ENCODE results near the gene MSI1.
"Not testable (repeated sequence)": the region's sequence is repeated elsewhere in the genome, so short reads cannot be mapped to it uniquely, and the experiment has no call there.

MSI1 gene

GRCh38 chr12:120339256-120339655 lies 29.7 kb downstream of the MSI1 start:
- no peak overlapping the region for H3K4me3 ChIP-seq (ENCODE audit: extremely low read depth, insufficient read depth, low read length, poor library complexity, severe bottlenecking)
- H3K4me1 ChIP-seq (ENCODE audit: control insufficient read depth, insufficient read depth, low read length, poor library complexity, severe bottlenecking): no peaks in the 10 kb centered on the region
- peaks cover 5% of the 10 kb centered on the region for H3K36me3 ChIP-seq (ENCODE audit: control insufficient read depth, insufficient read depth, low read length)
- no peak overlapping the region for H3K27ac ChIP-seq (ENCODE audit: low read depth, low read length, severe bottlenecking)
- WGBS, 2 experiments (ENCODE audit: insufficient coverage in 2 of 2): 93 to 97% methylated on average over 3 to 4 of the region's 4 CpGs
- peaks cover 19% of the 10 kb centered on the region for H3K9me3 ChIP-seq (ENCODE audit: control insufficient read depth, low read length)

- 55 to 93% methylated on average over 2 of the region's 2 CpGs for WGBS, 2 experiments (ENCODE audit: insufficient coverage in 2 of 2)
- Histone ChIP-seq H3K4me3 (ENCODE audit: extremely low read depth, insufficient read depth, low read length, poor library complexity, severe bottlenecking) (no peak overlapping the region), H3K36me3 (ENCODE audit: control insufficient read depth, insufficient read depth, low read length) (no peaks in the 10 kb centered on the region), H3K27ac (ENCODE audit: low read depth, low read length, severe bottlenecking) (no peak overlapping the region), H3K4me1 (ENCODE audit: control insufficient read depth, insufficient read depth, low read length, poor library complexity, severe bottlenecking) (no peaks in the 10 kb centered on the region), H3K9me3 (ENCODE audit: control insufficient read depth, low read length) (peaks cover 19% of the 10 kb centered on the region)
These were observed 31.2 kb downstream of the MSI1 start for GRCh38 chr12:120337730-120338129.

GRCh38 chr12:120336392-120336791 lies 32.6 kb downstream of the MSI1 start:
- not testable (repeated sequence) for H3K36me3 ChIP-seq (ENCODE audit: control insufficient read depth, insufficient read depth, low read length); H3K4me1 ChIP-seq (ENCODE audit: control insufficient read depth, insufficient read depth, low read length, poor library complexity, severe bottlenecking); H3K4me3 ChIP-seq (ENCODE audit: extremely low read depth, insufficient read depth, low read length, poor library complexity, severe bottlenecking); H3K27ac ChIP-seq (ENCODE audit: low read depth, low read length, severe bottlenecking)
- WGBS, 2 experiments (ENCODE audit: insufficient coverage in 2 of 2): 88 to 100% methylated on average over 1 to 2 of the region's 2 CpGs
- peaks cover 19% of the 10 kb centered on the region for H3K9me3 ChIP-seq (ENCODE audit: control insufficient read depth, low read length)

- 5 to 10% methylated on average over 5 of the region's 12 CpGs for WGBS, 2 experiments (ENCODE audit: insufficient coverage in 2 of 2)
- peaks cover 19% of the 10 kb centered on the region for H3K9me3 ChIP-seq (ENCODE audit: control insufficient read depth, low read length)
These were observed 33.5 kb downstream of the MSI1 start for GRCh38 chr12:120335447-120335846.

GRCh38 chr12:120332523-120332922 lies 36.4 kb downstream of the MSI1 start:
- 79 to 83% methylated on average over 1 to 4 of the region's 7 CpGs for WGBS, 2 experiments (ENCODE audit: insufficient coverage in 2 of 2)
- Histone ChIP-seq H3K27ac (ENCODE audit: low read depth, low read length, severe bottlenecking) (no peak overlapping the region), H3K36me3 (ENCODE audit: control insufficient read depth, insufficient read depth, low read length) (no peaks in the 10 kb centered on the region), H3K9me3 (ENCODE audit: control insufficient read depth, low read length) (peaks cover 13% of the 10 kb centered on the region), H3K4me1 (ENCODE audit: control insufficient read depth, insufficient read depth, low read length, poor library complexity, severe bottlenecking) (peaks cover 3% of the 10 kb centered on the region), H3K4me3 (ENCODE audit: extremely low read depth, insufficient read depth, low read length, poor library complexity, severe bottlenecking) (no peak overlapping the region)

More at GRCh38 chr12:120335447-120335846, 33.5 kb downstream of the MSI1 start:
- H3K4me1 ChIP-seq (ENCODE audit: control insufficient read depth, insufficient read depth, low read length, poor library complexity, severe bottlenecking); H3K36me3 ChIP-seq (ENCODE audit: control insufficient read depth, insufficient read depth, low read length); H3K4me3 ChIP-seq (ENCODE audit: extremely low read depth, insufficient read depth, low read length, poor library complexity, severe bottlenecking); H3K27ac ChIP-seq (ENCODE audit: low read depth, low read length, severe bottlenecking): not testable (repeated sequence)

GRCh38 chr12:120332041-120332440 lies 36.9 kb downstream of the MSI1 start:
- 83 to 100% methylated on average over 2 to 4 of the region's 5 CpGs for WGBS, 2 experiments (ENCODE audit: insufficient coverage in 2 of 2)
- no peak overlapping the region for H3K27ac ChIP-seq (ENCODE audit: low read depth, low read length, severe bottlenecking)
- peaks cover 8% of the 10 kb centered on the region for H3K9me3 ChIP-seq (ENCODE audit: control insufficient read depth, low read length)
- H3K4me3 ChIP-seq (ENCODE audit: extremely low read depth, insufficient read depth, low read length, poor library complexity, severe bottlenecking): no peak overlapping the region
- H3K36me3 ChIP-seq (ENCODE audit: control insufficient read depth, insufficient read depth, low read length): no peaks in the 10 kb centered on the region
- H3K4me1 ChIP-seq (ENCODE audit: control insufficient read depth, insufficient read depth, low read length, poor library complexity, severe bottlenecking): peaks cover 3% of the 10 kb centered on the region

GRCh38 chr12:120331390-120331789 lies 37.6 kb downstream of the MSI1 start:
- no peak overlapping the region for H3K4me3 ChIP-seq (ENCODE audit: extremely low read depth, insufficient read depth, low read length, poor library complexity, severe bottlenecking)
- no peaks in the 10 kb centered on the region for H3K36me3 ChIP-seq (ENCODE audit: control insufficient read depth, insufficient read depth, low read length)
- WGBS, 2 experiments (ENCODE audit: insufficient coverage in 2 of 2): 100% methylated on average over 1 of the region's 3 CpGs
- no peak overlapping the region for H3K27ac ChIP-seq (ENCODE audit: low read depth, low read length, severe bottlenecking)
- H3K4me1 ChIP-seq (ENCODE audit: control insufficient read depth, insufficient read depth, low read length, poor library complexity, severe bottlenecking): peaks cover 3% of the 10 kb centered on the region
- H3K9me3 ChIP-seq (ENCODE audit: control insufficient read depth, low read length): peaks cover 2% of the 10 kb centered on the region

- peaks cover 6% of the 10 kb centered on the region for H3K4me1 ChIP-seq (ENCODE audit: control insufficient read depth, insufficient read depth, low read length, poor library complexity, severe bottlenecking)
- WGBS, 2 experiments (ENCODE audit: insufficient coverage in 2 of 2): 78 to 93% methylated on average over 3 of the region's 4 CpGs
- no peak overlapping the region for H3K27ac ChIP-seq (ENCODE audit: low read depth, low read length, severe bottlenecking)
- no peak overlapping the region for H3K4me3 ChIP-seq (ENCODE audit: extremely low read depth, insufficient read depth, low read length, poor library complexity, severe bottlenecking)
- H3K9me3 ChIP-seq (ENCODE audit: control insufficient read depth, low read length): no peaks in the 10 kb centered on the region
- H3K36me3 ChIP-seq (ENCODE audit: control insufficient read depth, insufficient read depth, low read length): no peaks in the 10 kb centered on the region
These were observed 40.7 kb downstream of the MSI1 start for GRCh38 chr12:120328228-120328627.

GRCh38 chr12:120327593-120327992 lies 41.4 kb downstream of the MSI1 start, which contains the start of gene PLA2G1B:
Gene PLA2G1B, minus strand, starts transcription at chr12:120327779. Its CDS starts 26 bp downstream, at chr12:120327753.
- no peak within 1 kb of the TSS for H3K27ac ChIP-seq (ENCODE audit: low read depth, low read length, severe bottlenecking)

GRCh38 chr12:120324841-120325417 lies 44.0 kb downstream of the MSI1 start:
- no peaks in the 10 kb centered on the region for H3K9me3 ChIP-seq (ENCODE audit: control insufficient read depth, low read length)
- no peak overlapping the region for H3K27ac ChIP-seq (ENCODE audit: low read depth, low read length, severe bottlenecking)
- H3K4me3 ChIP-seq (ENCODE audit: extremely low read depth, insufficient read depth, low read length, poor library complexity, severe bottlenecking): no peak overlapping the region
- no peaks in the 10 kb centered on the region for H3K36me3 ChIP-seq (ENCODE audit: control insufficient read depth, insufficient read depth, low read length)
- H3K4me1 ChIP-seq (ENCODE audit: control insufficient read depth, insufficient read depth, low read length, poor library complexity, severe bottlenecking): peaks cover 6% of the 10 kb centered on the region
- WGBS, 2 experiments (ENCODE audit: insufficient coverage in 2 of 2): 78 to 80% methylated on average over 4 of the region's 9 CpGs

More at GRCh38 chr12:120327593-120327992, 41.4 kb downstream of the MSI1 start, which contains the start of gene PLA2G1B:
- no peaks in the 10 kb centered on the region for H3K36me3 ChIP-seq (ENCODE audit: control insufficient read depth, insufficient read depth, low read length)
- peaks cover 6% of the 10 kb centered on the region for H3K4me1 ChIP-seq (ENCODE audit: control insufficient read depth, insufficient read depth, low read length, poor library complexity, severe bottlenecking)
- H3K9me3 ChIP-seq (ENCODE audit: control insufficient read depth, low read length): no peaks in the 10 kb centered on the region
- 71 to 83% methylated on average over 3 to 4 of the region's 5 CpGs for WGBS, 2 experiments (ENCODE audit: insufficient coverage in 2 of 2)
- no peak within 1 kb of the TSS for H3K4me3 ChIP-seq (ENCODE audit: extremely low read depth, insufficient read depth, low read length, poor library complexity, severe bottlenecking)

- WGBS, 2 experiments (ENCODE audit: insufficient coverage in 2 of 2): 83 to 85% methylated on average over 2 of the region's 2 CpGs
These were observed 45.2 kb downstream of the MSI1 start for GRCh38 chr12:120323772-120324171.

More at GRCh38 chr12:120323772-120324171, 45.2 kb downstream of the MSI1 start:
- Histone ChIP-seq H3K4me3 (ENCODE audit: extremely low read depth, insufficient read depth, low read length, poor library complexity, severe bottlenecking) (no peak overlapping the region), H3K27ac (ENCODE audit: low read depth, low read length, severe bottlenecking) (no peak overlapping the region), H3K9me3 (ENCODE audit: control insufficient read depth, low read length) (no peaks in the 10 kb centered on the region), H3K36me3 (ENCODE audit: control insufficient read depth, insufficient read depth, low read length) (no peaks in the 10 kb centered on the region), H3K4me1 (ENCODE audit: control insufficient read depth, insufficient read depth, low read length, poor library complexity, severe bottlenecking) (peaks cover 6% of the 10 kb centered on the region)

Measured in mesodermal cell (in vitro differentiated cells).